ENCODE data around the gene FIGLA.

FIGLA gene

GRCh38 chr2:70790136-70790828, at the start of gene FIGLA:
TSS of gene FIGLA (minus strand) at chr2:70790643. CDS start at chr2:70790638, 5 bp downstream.
- Mint-ChIP-seq H3K27me3 (ENCODE audit: low read depth) (peaks cover 57% of the 10 kb centered on the region), H3K4me1 (ENCODE audit: low read depth) (peaks cover 6% of the 10 kb centered on the region), H3K9me3 (no peaks in the 10 kb centered on the region), H3K4me3 (peak within 1 kb of the TSS; percentile 74), H3K27ac (no peak within 1 kb of the TSS), H3K36me3 (ENCODE audit: low read depth) (no peaks in the 10 kb centered on the region)
- DNase-seq (ENCODE audit: low spot score): no peak

DNA sequence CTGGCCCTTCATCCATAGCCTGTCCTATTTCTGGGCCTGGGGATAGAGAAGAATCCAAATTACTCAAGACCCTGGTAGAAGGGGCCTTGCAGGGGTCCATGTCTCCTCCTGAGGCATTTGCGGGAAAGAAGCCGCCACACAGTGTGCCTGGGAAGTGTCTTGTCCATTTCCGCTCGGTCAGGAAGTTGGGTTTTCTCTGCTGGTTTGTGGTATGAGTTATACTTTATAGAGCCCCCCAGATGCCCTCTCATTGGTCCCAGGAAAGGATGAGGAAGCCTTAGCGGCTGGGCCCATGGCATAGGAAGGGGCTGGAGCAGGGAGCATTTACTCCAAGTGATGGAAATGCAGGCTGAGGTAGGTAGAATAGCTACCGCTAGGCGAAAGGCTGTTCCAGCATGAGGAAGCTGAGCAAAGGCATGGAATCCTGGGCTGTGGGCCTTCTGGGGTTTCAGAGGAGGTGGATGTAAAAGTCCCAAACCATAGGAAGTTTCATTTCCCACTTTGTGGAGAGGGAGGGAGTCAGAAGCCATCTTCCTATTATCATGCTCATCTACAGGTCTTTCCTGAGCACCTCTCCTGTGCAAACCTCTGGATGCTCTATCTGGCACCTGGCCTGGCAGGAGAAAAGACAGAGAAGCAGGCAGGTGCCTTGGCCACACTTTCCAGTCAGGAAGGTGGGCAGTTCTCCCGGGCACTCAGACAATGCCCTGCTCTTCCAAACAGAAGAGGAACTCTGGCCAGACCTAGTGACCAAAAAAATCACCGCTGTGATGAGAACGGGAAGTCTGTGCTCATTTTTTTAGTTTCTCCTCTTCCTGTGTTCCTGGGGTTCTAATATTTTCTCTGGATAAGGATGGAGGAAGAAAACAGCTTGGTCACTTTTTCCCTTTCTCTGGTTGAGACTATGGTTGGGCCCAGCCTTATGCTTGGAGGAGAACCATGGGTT, 47.8 kb upstream of the FIGLA start:
- DNase-seq (ENCODE audit: low spot score): no peak
- Mint-ChIP-seq H3K27ac (no peak overlapping the region), H3K27me3 (ENCODE audit: low read depth) (peaks cover 6% of the 10 kb centered on the region), H3K36me3 (ENCODE audit: low read depth) (no peaks in the 10 kb centered on the region), H3K4me1 (ENCODE audit: low read depth) (no peaks in the 10 kb centered on the region), H3K9me3 (no peaks in the 10 kb centered on the region), H3K4me3 (no peak overlapping the region)

GRCh38 chr2:70835643-70836042, 45.2 kb upstream of the FIGLA start, which contains the start of gene CD207:
TSS of gene CD207 (minus strand) at chr2:70835816. CDS start at chr2:70835776, 40 bp downstream.
- Mint-ChIP-seq H3K36me3 (ENCODE audit: low read depth) (no peaks in the 10 kb centered on the region), H3K4me1 (ENCODE audit: low read depth) (no peaks in the 10 kb centered on the region), H3K27me3 (ENCODE audit: low read depth) (peaks cover 3% of the 10 kb centered on the region), H3K27ac (no peak within 1 kb of the TSS), H3K9me3 (no peaks in the 10 kb centered on the region), H3K4me3 (no peak within 1 kb of the TSS)
- DNase-seq (ENCODE audit: low spot score): no peak

DNA sequence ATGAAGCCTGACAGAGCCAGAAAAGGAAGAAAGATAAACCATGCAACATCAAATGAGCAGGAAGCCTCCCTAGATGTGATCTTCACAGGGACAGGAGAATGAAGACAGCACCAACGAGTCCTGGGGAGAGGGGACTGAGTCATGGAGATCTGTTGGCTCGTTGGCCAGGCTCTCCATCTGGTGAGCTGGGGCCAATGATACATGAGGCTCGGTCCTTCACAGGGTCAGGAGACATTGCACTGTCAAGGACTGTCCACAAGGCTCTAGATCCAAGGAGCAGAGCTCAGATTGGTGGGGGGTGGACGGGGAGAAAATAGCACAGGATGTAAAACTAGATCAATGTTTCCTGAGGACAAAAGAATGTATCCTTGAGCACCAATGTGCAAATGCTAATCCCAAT, 44.4 kb upstream of the FIGLA start:
- Mint-ChIP-seq H3K9me3 (no peaks in the 10 kb centered on the region), H3K4me1 (ENCODE audit: low read depth) (no peaks in the 10 kb centered on the region), H3K27ac (no peak overlapping the region), H3K27me3 (ENCODE audit: low read depth) (no peaks in the 10 kb centered on the region), H3K36me3 (ENCODE audit: low read depth) (no peaks in the 10 kb centered on the region), H3K4me3 (no peak overlapping the region)
- no peak for DNase-seq (ENCODE audit: low spot score)

GRCh38 chr2:70834106-70834505, 43.7 kb upstream of the FIGLA start:
- Mint-ChIP-seq H3K4me3 (no peak overlapping the region), H3K4me1 (ENCODE audit: low read depth) (no peaks in the 10 kb centered on the region), H3K36me3 (ENCODE audit: low read depth) (no peaks in the 10 kb centered on the region), H3K27ac (no peak overlapping the region), H3K9me3 (no peaks in the 10 kb centered on the region), H3K27me3 (ENCODE audit: low read depth) (no peaks in the 10 kb centered on the region)
- no peak for DNase-seq (ENCODE audit: low spot score)

- Mint-ChIP-seq H3K4me1 (ENCODE audit: low read depth) (no peaks in the 10 kb centered on the region), H3K4me3 (no peak overlapping the region), H3K27ac (no peak overlapping the region)
Measured at GRCh38 chr2:70833246-70833645, 42.8 kb upstream of the FIGLA start.

GRCh38 chr2:70832386-70832785, 41.9 kb upstream of the FIGLA start:
- no peak overlapping the region for H3K4me3 Mint-ChIP-seq
- H3K27me3 Mint-ChIP-seq (ENCODE audit: low read depth): no peaks in the 10 kb centered on the region
- peaks cover 5% of the 10 kb centered on the region for H3K4me1 Mint-ChIP-seq (ENCODE audit: low read depth)
- no peak overlapping the region for H3K27ac Mint-ChIP-seq
- H3K9me3 Mint-ChIP-seq: no peaks in the 10 kb centered on the region
- H3K36me3 Mint-ChIP-seq (ENCODE audit: low read depth): no peaks in the 10 kb centered on the region
- no peak for DNase-seq (ENCODE audit: low spot score)

More at GRCh38 chr2:70833246-70833645, 42.8 kb upstream of the FIGLA start:
- no peak for DNase-seq (ENCODE audit: low spot score)
- H3K27me3 Mint-ChIP-seq (ENCODE audit: low read depth): no peaks in the 10 kb centered on the region
- H3K9me3 Mint-ChIP-seq: no peaks in the 10 kb centered on the region
- H3K36me3 Mint-ChIP-seq (ENCODE audit: low read depth): no peaks in the 10 kb centered on the region

DNA sequence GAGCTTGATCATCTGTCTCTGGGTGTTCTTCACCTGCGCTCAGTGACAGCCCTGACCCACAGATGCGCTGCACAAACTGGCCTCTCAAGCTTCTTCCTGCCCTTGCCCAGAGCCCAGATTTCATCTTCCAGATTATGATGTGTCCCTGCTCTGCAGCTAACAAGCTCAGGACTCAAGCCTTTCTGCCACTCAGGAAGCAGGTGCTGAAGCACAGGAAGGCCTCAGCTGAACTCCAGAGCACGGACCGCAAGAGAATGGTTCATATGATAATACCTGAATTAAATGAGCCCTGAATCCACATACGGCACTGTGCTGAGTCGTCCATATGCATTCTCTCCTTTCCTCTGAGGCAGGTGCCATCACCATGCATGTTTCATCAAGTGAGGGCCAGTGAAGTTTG, 41.4 kb upstream of the FIGLA start:
- Mint-ChIP-seq H3K27me3 (ENCODE audit: low read depth) (no peaks in the 10 kb centered on the region), H3K4me1 (ENCODE audit: low read depth) (peaks cover 8% of the 10 kb centered on the region), H3K4me3 (no peak overlapping the region), H3K36me3 (ENCODE audit: low read depth) (no peaks in the 10 kb centered on the region), H3K9me3 (no peaks in the 10 kb centered on the region), H3K27ac (no peak overlapping the region)
- no peak for DNase-seq (ENCODE audit: low spot score)

DNA sequence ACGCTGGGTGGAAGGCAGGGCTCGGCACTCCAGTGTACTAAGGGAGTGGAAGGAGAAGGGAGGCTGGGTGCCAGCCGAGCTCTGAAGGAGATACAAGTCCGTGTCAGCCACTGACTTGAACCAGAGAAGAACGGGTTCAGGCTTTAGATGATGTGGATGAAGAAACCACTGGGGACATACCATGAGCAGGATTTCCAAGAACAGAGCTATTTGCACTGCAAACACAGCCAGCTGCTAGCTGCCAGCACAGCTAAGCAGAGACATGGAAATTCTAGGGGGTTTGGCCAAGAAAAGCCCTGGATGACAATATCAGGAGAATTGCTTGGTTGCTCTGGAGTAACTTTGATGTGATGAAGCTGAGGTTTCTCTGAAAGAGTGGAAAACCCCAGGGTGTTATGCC, 39.9 kb upstream of the FIGLA start:
- Mint-ChIP-seq H3K4me3 (no peak overlapping the region), H3K27me3 (ENCODE audit: low read depth) (no peaks in the 10 kb centered on the region), H3K4me1 (ENCODE audit: low read depth) (peaks cover 11% of the 10 kb centered on the region), H3K9me3 (no peaks in the 10 kb centered on the region), H3K27ac (no peak overlapping the region), H3K36me3 (ENCODE audit: low read depth) (no peaks in the 10 kb centered on the region)
- DNase-seq (ENCODE audit: low spot score): no peak

- Mint-ChIP-seq H3K4me3 (no peak overlapping the region), H3K36me3 (ENCODE audit: low read depth) (no peaks in the 10 kb centered on the region), H3K27ac (no peak overlapping the region), H3K27me3 (ENCODE audit: low read depth) (no peaks in the 10 kb centered on the region), H3K4me1 (ENCODE audit: low read depth) (peaks cover 11% of the 10 kb centered on the region), H3K9me3 (no peaks in the 10 kb centered on the region)
- no peak for DNase-seq (ENCODE audit: low spot score)
Measured at GRCh38 chr2:70829916-70830315, 39.5 kb upstream of the FIGLA start.

GRCh38 chr2:70828914-70829824, 38.7 kb upstream of the FIGLA start:
- H3K9me3 Mint-ChIP-seq: no peaks in the 10 kb centered on the region
- H3K4me3 Mint-ChIP-seq: no peak overlapping the region
- no peak for DNase-seq (ENCODE audit: low spot score)
- H3K27me3 Mint-ChIP-seq (ENCODE audit: low read depth): no peaks in the 10 kb centered on the region
- no peaks in the 10 kb centered on the region for H3K36me3 Mint-ChIP-seq (ENCODE audit: low read depth)
- H3K4me1 Mint-ChIP-seq (ENCODE audit: low read depth): peaks cover 12% of the 10 kb centered on the region
- no peak overlapping the region for H3K27ac Mint-ChIP-seq

- Mint-ChIP-seq H3K36me3 (ENCODE audit: low read depth) (no peaks in the 10 kb centered on the region), H3K4me3 (no peak overlapping the region), H3K4me1 (ENCODE audit: low read depth) (peaks cover 19% of the 10 kb centered on the region), H3K27ac (no peak overlapping the region), H3K27me3 (ENCODE audit: low read depth) (no peaks in the 10 kb centered on the region), H3K9me3 (no peaks in the 10 kb centered on the region)
- DNase-seq (ENCODE audit: low spot score): no peak
Measured at GRCh38 chr2:70828115-70828514, 37.7 kb upstream of the FIGLA start.

DNA sequence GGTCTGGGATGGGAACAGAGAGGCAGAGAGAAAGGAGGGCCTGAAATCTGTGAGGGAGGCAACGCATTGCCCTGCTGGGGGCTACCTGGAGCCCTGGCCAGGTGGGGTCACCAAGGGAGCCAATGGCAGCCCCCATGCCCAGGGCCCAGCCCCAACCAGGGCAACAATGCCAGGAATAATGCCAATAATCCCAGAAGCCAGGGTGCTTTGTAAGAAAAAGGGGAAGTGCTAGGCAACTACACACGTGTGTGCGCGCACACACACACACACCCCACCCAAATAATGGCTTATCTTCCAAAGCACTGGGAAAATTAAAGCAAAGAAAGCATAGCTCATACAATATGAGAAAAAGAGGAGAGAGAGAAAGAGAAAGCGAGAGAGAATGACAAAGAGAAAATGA, 36.9 kb upstream of the FIGLA start:
- Mint-ChIP-seq H3K36me3 (ENCODE audit: low read depth) (no peaks in the 10 kb centered on the region), H3K9me3 (no peaks in the 10 kb centered on the region), H3K4me3 (no peak overlapping the region), H3K27me3 (ENCODE audit: low read depth) (no peaks in the 10 kb centered on the region), H3K4me1 (ENCODE audit: low read depth) (peaks cover 26% of the 10 kb centered on the region), H3K27ac (peak overlapping the region; percentile 64)
- no peak for DNase-seq (ENCODE audit: low spot score)

All from T-helper 2 cell treated with Interferon-gamma antibody and Interleukin-4, amounts not matched to agents 5 μg/mL and 100 μg/mL, for 36 hours (primary cell).